HL-60 (cell line): ENCODE results near the gene CYP1B1.

Experiments used
- GABPA ChIP-seq: IDR thresholded peaks from 2 replicates; pipeline ENCODE4 v1.6.1; 2012; ENCODE audit warnings: low read depth
- POLR2AphosphoS5 ChIP-seq: IDR thresholded peaks from 2 replicates; pipeline ENCODE4 v1.6.1; 2012; ENCODE audit warnings: low read depth
- SPI1 ChIP-seq: IDR thresholded peaks from 2 replicates; pipeline ENCODE4 v1.6.1; 2012; ENCODE audit warnings: low read depth, mild to moderate bottlenecking, borderline replicate concordance
- TF ChIP-seq, protein P1 (sequence below): IDR thresholded peaks from one replicate; pipeline ENCODE4 v1.5.1; 2011; ENCODE audit warnings: low read length, control low read depth, inconsistent platforms; ENCODE audit not compliant: insufficient read depth
- TF ChIP-seq, protein P2 (sequence below): IDR thresholded peaks from 2 replicates; pipeline ENCODE4 v1.6.1; 2012; ENCODE audit warnings: low read depth; ENCODE audit not compliant: insufficient replicate concordance

DNA sequence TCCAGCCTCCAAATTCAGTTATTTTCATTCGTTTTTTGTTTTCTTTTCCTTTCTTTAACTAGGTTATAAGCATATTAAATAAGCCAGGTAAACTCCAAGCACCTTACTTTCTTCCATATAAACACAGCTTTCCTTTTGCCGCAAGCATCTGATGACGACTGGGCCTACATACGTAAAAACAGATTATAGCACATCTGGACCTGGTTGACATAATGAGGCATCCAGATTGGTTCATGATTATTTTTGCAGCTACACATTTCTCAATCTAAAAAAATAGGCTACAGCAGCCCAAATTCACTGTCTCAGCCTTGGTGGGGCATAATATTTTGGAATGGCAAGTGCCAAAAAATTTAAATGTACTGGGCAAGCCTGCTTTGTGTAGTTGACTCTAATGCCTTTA, 7.7 kb downstream of the CYP1B1 start:
- TF ChIP-seq GABPA (no peak), POLR2AphosphoS5 (no peak), SPI1 (no peak)
- TF ChIP-seq, protein P1, sequence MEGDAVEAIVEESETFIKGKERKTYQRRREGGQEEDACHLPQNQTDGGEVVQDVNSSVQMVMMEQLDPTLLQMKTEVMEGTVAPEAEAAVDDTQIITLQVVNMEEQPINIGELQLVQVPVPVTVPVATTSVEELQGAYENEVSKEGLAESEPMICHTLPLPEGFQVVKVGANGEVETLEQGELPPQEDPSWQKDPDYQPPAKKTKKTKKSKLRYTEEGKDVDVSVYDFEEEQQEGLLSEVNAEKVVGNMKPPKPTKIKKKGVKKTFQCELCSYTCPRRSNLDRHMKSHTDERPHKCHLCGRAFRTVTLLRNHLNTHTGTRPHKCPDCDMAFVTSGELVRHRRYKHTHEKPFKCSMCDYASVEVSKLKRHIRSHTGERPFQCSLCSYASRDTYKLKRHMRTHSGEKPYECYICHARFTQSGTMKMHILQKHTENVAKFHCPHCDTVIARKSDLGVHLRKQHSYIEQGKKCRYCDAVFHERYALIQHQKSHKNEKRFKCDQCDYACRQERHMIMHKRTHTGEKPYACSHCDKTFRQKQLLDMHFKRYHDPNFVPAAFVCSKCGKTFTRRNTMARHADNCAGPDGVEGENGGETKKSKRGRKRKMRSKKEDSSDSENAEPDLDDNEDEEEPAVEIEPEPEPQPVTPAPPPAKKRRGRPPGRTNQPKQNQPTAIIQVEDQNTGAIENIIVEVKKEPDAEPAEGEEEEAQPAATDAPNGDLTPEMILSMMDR: no peak
- TF ChIP-seq, protein P2, sequence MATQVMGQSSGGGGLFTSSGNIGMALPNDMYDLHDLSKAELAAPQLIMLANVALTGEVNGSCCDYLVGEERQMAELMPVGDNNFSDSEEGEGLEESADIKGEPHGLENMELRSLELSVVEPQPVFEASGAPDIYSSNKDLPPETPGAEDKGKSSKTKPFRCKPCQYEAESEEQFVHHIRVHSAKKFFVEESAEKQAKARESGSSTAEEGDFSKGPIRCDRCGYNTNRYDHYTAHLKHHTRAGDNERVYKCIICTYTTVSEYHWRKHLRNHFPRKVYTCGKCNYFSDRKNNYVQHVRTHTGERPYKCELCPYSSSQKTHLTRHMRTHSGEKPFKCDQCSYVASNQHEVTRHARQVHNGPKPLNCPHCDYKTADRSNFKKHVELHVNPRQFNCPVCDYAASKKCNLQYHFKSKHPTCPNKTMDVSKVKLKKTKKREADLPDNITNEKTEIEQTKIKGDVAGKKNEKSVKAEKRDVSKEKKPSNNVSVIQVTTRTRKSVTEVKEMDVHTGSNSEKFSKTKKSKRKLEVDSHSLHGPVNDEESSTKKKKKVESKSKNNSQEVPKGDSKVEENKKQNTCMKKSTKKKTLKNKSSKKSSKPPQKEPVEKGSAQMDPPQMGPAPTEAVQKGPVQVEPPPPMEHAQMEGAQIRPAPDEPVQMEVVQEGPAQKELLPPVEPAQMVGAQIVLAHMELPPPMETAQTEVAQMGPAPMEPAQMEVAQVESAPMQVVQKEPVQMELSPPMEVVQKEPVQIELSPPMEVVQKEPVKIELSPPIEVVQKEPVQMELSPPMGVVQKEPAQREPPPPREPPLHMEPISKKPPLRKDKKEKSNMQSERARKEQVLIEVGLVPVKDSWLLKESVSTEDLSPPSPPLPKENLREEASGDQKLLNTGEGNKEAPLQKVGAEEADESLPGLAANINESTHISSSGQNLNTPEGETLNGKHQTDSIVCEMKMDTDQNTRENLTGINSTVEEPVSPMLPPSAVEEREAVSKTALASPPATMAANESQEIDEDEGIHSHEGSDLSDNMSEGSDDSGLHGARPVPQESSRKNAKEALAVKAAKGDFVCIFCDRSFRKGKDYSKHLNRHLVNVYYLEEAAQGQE: no peak
